Activated T-cell treated with anti-CD3 and anti-CD28 coated beads for 1 hour (primary cell): ENCODE data around the gene NFIX.

ENCODE experiments used
- DNase-seq: peaks from one replicate; pipeline ENCODE4 v3.0.0-alpha.2; 2020; ENCODE audit warnings: low read depth

NFIX gene

DNA sequence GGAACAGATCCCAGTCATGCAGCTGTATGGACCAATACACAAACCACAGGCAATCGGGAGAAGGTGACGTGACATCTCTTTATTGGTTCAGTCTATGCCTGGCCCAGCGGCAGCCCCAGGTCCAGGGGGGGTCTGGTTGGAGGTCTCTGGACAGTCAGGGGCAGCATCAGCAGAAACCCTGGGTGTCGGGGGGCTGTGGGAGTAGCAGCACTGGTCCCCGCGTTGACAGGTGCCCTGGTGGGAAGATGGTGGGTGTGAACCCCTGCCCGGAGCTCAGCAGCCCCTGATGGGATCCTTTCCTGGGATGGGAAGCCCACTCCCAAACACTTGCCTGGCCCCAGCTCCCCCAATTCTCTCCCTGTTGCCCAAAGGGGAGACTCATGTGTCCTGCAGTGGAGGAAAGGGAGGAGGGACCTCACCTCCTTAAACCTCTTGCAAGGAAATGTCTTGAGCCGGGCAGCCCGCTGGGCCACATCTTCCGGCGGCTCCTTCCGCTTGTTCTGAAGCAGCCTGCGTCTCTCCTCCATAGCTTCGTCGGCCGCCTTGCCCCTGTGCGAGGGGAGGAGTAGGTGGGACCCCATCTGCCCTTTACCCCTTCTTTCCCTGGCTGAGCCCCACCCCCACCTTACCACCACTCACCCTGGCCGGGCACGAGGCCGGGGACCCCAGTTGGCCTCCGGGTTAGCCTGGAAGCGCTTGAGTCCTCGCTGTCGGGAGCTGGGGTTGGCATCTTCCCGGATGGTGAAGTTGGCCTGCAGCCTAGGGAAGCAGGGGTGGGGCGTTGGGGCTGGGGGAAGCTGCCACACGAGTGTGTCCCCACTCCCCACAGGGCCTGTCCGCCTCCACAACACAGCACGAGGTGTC lies 109.8 kb downstream of the NFIX start:
- DNase-seq = no peak

DNA sequence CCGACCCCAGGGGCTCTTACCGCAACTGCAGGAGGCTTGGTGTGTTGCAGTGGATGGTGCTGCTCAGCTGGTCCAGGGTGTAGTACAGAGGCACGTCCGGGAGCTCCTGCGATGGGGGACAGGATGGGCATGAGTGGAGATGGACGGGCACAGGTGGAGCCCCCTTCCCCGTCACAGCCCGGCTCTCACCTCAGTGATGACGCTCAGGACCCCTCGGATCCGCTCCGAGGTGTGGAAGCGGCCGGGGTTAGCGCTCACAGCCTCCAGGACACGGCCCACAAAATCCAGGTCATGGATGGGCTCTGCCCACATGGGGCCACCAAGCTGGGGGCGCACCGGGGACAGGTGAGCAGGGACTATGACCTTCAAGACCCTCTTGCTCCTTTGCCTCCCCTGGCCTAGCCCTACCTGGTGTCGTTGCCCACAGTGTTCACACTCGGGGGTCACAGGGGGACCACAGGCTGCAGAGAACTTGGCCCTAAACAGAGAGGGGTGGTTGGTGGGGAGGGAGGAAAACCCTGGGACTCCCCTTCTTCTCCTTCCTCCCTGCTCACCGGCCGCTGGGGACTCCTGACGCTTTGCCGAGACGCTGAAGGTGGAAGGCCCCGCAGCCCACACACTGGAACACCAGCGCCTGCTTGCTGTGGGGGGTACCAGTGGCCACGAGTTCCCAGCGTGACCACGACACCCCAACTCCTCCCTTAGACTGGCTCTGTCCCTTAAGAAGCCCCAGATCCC lies 114.3 kb downstream of the NFIX start:
- DNase-seq = no peak

DNA sequence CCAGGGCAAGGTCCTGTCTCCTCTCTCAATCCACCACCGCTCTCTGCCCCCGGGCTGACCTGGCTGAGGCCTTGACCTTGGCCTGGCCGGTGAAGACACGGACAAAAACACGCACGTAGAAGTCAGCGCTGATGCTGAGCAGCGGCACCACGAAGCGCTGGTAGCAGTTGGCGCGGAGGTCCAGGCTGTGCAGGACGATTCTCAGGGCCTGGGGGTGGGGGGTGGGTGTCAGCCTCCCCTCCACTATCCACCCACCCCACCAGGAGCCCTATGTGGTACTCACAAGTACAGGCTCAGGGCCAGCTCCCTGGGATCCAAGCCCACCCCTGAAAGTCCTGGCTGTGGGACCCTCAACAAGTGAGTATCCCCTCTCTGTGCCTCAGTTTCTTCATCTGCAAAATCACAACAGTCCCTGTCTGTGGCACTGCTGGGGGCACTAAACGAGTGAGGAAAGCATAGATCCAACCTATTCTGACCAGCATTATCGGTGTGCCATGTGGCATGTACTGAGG lies 114.9 kb downstream of the NFIX start:
- no peak for DNase-seq

GRCh38 chr19:13112555-13112954 lies 117.3 kb downstream of the NFIX start:
- no peak for DNase-seq

GRCh38 chr19:13115936-13116281 lies 120.6 kb downstream of the NFIX start:
- no peak for DNase-seq

DNA sequence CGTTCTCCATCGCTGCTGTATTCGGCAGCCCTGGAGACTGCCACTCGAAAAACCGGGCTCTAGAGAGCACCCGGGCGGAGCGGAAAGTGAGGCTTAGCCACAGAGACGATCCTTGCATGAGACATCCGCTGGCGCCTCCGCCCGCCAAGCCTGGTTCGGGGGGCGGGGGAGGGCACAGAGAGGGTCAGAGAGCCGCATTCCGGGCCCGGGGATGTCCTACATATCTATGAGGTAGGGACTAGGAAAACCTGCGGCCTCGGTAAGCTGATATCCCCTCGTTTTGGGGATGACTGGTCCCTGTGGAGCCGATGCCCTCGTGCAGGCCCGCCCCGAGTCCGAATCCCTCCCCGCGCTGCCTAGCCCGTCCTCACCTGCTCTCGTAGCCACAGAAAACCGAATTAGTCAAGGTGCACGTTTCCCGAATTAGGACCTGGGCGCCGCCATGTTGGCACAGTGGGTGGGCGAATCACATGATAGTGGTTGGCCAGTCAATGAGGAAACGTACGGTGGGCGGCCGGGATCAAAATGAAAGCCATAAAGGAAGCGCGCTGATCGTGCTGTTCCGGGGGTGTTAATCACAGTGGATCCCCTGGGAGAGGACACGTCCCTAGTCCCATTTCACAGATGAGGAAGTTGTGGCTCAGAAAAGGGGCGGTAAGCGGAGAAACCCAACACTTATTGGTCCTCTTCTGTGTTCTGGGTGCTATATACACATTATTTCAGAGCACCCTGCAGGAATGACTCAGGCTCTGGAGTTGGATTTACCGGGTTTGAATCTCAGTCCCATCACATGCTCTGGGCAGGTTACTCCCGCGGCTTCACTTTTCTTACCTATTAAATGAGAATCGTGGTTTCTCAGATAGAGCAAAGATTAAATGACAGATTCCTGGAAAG lies 121.3 kb downstream of the NFIX start, which contains the start of gene TRMT1:
Gene TRMT1, minus strand, starts transcription at position 459 of the 894 bp plus-strand sequence. Its CDS starts 341 bp downstream, at position 118.
- peak; percentile 79 for DNase-seq

- no peak for DNase-seq
These were observed 122.0 kb downstream of the NFIX start for GRCh38 chr19:13117176-13117771.

DNA sequence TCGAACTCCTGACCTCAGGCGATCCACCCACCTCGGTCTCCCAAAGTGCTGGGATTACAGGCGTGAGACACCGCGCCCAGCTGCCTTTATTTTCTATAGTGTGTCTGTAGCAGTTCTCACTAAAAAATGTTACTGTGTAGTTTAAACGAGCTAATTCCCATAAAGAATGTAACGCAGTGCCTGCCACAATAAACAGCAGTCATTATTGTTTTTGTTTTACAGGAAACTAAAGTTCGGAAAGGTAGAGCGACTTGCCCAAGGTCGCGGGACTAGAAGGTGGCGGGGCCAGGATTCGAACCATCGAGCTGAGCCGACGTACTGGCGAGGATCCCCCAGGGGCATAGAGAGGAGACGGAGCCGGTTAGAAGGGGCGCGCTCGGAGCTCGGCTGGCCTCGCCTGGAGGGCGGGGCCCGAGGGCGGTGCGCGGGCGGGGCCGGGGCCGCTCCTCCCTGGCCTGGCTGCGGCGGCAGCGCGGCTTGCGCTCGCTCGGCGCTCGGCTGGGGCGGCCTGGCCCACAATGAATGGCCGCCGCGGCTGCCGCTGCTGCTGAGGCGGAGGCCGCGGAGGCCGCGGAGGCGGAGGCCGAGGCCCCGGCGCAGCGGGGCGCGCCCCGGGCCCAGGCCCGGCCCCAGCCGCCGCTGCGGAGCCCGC lies 122.6 kb downstream of the NFIX start, which contains the start of gene NACC1:
Gene NACC1, plus strand, starts transcription at position 493 of the 652 bp plus-strand sequence. CDS start 16,944 bp downstream, outside the sequence.
- DNase-seq = peak; percentile 80

- DNase-seq = no peak
These were observed 123.3 kb downstream of the NFIX start for GRCh38 chr19:13118424-13119193.

- no peak for DNase-seq
These were observed 124.4 kb downstream of the NFIX start for GRCh38 chr19:13119627-13120026.

- no peak for DNase-seq
These were observed 124.8 kb downstream of the NFIX start for GRCh38 chr19:13120031-13120430.

- DNase-seq = no peak
These were observed 125.5 kb downstream of the NFIX start for GRCh38 chr19:13120817-13121216.

DNA sequence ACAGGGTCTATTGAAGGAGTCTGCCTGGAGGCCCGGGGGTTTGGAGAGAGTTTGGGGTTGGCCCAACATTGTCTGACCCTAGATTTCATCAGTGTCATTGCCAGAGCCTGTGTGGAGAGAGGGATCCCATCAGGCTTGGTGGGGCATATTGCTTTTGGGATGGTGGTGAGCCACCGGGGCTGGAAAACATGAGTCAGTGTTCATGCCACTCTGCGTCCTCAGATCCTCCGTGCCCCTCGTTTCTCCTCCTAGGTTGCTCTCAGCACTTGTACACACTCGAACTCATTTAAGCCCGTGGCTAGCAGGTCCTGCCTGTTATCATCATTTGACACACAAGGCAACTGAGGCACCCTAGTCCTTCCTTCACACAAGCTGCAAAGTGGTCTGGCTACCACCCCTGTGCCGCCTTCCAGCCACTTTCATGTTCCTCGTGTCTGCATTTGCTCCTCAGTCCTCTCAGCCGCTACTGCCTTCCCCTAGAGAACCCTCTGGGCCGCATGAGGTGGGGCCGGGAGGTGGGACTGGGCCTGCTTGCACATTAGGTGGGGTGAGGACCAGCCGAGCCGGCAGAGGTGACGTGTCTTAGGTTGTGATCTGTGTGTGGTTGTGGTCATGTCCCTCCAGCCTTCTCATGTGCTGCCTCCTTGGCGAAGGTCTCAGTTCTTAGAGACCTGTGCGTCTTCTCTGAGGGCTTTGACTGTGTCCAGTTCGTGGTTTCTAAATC lies 126.4 kb downstream of the NFIX start:
- no peak for DNase-seq

DNA sequence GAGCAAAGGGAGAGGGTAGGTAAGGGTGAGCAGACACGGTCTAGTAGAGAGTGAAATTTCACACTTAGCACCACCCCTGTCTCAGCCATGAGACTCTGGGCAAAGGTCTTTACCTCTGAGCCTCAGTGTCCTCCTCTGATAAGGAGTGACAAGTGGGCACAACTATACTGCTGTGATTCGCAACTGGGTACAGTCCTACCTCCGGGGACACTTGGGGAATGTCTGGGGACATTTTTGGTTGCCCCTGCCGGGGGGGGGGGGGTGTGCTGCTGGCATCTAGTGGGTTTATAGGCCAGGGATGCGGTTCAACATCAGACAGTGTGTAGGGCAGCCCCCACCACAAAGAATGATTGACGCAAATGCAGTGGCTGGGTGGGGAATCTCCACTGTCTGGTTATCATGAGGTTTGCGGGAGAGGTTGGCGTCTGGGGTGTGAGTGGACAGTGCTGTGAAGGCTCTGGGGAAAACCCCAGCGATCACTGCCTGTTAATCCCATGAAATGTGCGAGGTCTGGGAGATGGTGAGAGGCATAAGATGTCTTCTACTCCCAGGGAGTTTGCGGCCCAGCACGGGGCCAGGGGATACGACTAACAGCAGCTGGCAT lies 127.1 kb downstream of the NFIX start:
- DNase-seq = no peak

- DNase-seq = no peak
These were observed 128.0 kb downstream of the NFIX start for GRCh38 chr19:13122980-13123957.

- no peak for DNase-seq
These were observed 131.8 kb downstream of the NFIX start for GRCh38 chr19:13127051-13127450.

- no peak for DNase-seq
These were observed 132.7 kb downstream of the NFIX start for GRCh38 chr19:13127811-13128575.
